A549 treated with AZD9567 at 1 μM for 4 hours (cell line): ENCODE measurements around the gene KRT84. TPM values are rescaled to one million over a fixed set of nuclear protein-coding genes. Genes with fewer than 3 reads are reported as not detected.

Experiments used
- total RNA-seq: library from RNA; stranded (reverse); fragments of 200-300 nt; extraction: Qiagen RNA extraction; gene quantifications from 5 replicates; pipeline ENCODE4 v1.2.3, GENCODE V29; 2022; ENCODE audit not compliant: insufficient read depth

KRT84 gene, protein sequence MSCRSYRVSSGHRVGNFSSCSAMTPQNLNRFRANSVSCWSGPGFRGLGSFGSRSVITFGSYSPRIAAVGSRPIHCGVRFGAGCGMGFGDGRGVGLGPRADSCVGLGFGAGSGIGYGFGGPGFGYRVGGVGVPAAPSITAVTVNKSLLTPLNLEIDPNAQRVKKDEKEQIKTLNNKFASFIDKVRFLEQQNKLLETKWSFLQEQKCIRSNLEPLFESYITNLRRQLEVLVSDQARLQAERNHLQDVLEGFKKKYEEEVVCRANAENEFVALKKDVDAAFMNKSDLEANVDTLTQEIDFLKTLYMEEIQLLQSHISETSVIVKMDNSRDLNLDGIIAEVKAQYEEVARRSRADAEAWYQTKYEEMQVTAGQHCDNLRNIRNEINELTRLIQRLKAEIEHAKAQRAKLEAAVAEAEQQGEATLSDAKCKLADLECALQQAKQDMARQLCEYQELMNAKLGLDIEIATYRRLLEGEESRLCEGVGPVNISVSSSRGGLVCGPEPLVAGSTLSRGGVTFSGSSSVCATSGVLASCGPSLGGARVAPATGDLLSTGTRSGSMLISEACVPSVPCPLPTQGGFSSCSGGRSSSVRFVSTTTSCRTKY
- total RNA-seq: not detected in 5 replicates

DNA sequence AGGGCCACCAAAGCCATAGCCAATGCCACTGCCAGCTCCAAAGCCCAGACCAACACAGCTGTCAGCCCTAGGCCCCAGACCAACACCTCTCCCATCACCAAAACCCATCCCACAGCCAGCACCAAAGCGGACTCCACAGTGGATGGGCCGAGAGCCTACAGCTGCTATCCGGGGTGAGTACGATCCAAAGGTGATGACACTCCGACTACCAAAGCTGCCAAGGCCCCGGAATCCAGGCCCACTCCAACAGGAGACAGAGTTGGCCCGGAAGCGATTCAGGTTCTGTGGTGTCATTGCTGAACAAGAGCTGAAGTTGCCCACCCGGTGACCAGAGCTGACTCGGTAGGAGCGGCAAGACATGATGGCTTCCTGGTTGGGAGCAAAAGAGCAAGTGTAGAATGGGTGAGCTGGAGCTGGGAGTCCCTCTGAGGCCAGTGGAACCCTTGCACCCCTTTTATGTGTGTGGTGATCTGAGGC is at the start of gene KRT84:
KRT84 (minus strand) TSS at position 427 of the 477 bp plus-strand sequence; CDS start at position 360, 67 bp downstream.

DNA sequence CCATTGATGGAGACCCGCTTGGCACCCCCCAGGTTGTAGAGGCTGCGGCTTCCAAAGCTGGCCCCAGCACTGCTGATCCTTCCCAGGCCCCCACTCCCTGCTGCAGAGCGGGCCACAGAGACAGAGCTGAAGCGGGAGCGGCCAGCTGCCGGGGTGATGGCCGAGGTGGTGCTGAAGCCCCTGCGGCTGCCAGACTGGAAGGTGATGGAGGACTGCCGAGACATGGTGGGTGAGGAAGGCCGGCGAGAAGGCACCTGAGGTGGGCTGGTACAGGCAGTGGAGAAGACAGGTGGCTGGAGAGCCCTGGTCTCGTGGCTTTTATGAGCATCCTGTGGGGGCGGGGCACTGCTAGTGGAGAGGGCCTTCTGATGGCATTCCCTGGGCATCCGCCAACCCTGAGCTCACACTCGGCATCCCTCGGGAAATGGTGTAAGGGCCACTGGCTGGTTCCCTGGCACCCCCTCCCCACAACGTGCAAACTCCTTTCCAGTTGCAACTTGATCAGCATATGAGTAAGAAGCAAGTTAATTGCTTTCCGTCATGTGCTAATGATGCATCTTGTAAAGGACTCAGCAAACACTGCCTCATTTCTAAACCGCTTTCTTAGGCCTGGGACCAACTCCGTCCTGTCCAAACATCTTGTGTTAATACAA is 48.8 kb upstream of the KRT84 start, which contains the start of gene KRT75:
KRT75 (minus strand) TSS at position 291 of the 653 bp plus-strand sequence; CDS start at position 224, 67 bp downstream.

DNA sequence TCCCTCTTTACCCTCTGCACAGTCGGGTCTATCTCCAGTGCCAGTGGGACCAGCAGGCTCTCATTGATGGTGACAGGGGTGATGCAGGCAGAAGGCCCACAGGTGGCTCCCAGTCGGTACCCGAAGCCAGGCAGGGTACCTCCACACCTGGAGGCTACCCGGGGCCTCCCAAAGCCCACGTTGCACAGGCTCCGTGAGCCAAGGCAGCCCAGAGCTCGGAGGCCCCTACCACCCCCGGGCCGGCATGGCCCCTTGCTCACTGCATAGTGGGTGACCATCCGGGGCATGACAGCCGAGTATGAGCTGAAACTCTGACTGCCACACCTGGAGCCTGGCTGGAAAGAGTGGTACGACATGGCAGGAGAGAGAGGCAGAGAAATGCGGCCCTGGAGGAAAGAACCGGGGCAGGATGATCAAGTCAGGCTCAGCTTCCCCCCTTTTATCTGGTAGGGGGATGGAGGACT is 20.5 kb upstream of the KRT84 start, which contains the start of gene KRT82:
KRT82 (minus strand) TSS at position 414 of the 464 bp plus-strand sequence; CDS start at position 356, 58 bp downstream.

DNA sequence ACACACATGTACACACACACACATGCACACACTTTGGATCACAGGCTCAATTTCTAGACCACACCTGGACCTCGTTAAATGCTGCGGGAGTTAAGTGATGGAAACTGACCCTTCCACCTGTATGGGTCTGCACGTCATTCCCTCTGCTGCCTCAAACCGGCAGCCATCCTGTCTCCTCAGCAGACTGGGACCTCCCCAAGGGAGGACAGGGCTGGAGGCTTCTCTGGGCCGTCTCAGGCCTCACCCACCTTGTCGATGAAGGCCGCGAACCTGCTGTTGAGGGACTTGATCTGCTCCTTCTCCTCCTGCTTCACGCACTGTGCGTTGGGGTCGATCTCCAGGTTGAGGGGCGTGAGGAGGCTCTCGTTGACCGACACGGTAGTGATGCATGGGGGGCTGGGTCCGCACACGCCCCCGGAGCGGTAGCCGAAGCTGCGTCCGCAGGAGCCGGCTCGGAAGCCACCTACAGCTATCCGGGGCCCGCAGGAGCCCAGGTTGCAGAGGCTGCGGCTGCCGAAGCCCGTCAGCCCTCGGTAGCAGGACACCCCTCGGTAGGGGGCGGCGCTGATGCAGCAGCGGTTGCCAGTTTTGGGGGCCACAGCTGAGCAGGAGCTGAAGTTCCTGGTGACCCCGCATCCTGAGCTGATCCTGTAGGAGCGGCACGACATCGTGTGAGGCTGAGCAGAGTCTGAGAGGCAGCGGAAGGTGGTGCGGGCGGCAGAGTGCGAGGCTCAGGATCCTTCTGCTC is 18.5 kb downstream of the KRT84 start, which contains the start of gene KRT85:
KRT85 (minus strand) TSS at position 744 of the 748 bp plus-strand sequence; CDS start at position 668, 76 bp downstream.

Other genes with a start within 250 kb of the KRT84 start
- 31.1 to 42.6 TPM (median 33.5 TPM) in 5 replicates for gene KRT80, start 193.6 kb downstream of the KRT84 start, total RNA-seq
- gene KRT7, start 152.4 kb downstream of the KRT84 start, total RNA-seq: 4,095 to 6,117 TPM (median 5,628 TPM) in 5 replicates
- 29.8 to 51.0 TPM (median 47.4 TPM) in 5 replicates for gene KRT86, start 111.0 kb downstream of the KRT84 start, total RNA-seq
- gene KRT81, start 94.1 kb downstream of the KRT84 start, total RNA-seq: 3,123 to 4,150 TPM (median 3,993 TPM) in 5 replicates
- gene KRT83, start 64.3 kb downstream of the KRT84 start, total RNA-seq: 6.0 to 6.6 TPM (median 6.4 TPM) in 5 replicates
- gene KRT85, start 18.2 kb downstream of the KRT84 start, total RNA-seq: 0.05 TPM in 1 of 5 replicates, not detected in the others
- not detected in 5 replicates for gene KRT82, start 20.7 kb upstream of the KRT84 start, total RNA-seq
- gene KRT75, start 48.7 kb upstream of the KRT84 start, total RNA-seq: 0.07 to 0.20 TPM (median 0.14 TPM) in 4 of 5 replicates, not detected in the other
- 0.03 TPM in 1 of 5 replicates, not detected in the others for gene KRT6B, start 66.5 kb upstream of the KRT84 start, total RNA-seq
- not detected in 5 replicates for gene KRT6C, start 88.2 kb upstream of the KRT84 start, total RNA-seq
- 5.2 to 7.8 TPM (median 6.7 TPM) in 5 replicates for gene KRT6A, start 107.6 kb upstream of the KRT84 start, total RNA-seq
- gene KRT5, start 134.7 kb upstream of the KRT84 start, total RNA-seq: 0.23 to 0.63 TPM (median 0.34 TPM) in 4 of 5 replicates, not detected in the other
- gene KRT71, start 167.5 kb upstream of the KRT84 start, total RNA-seq: not detected in 5 replicates
- gene KRT74, start 188.2 kb upstream of the KRT84 start, total RNA-seq: not detected in 5 replicates
- not detected in 5 replicates for gene KRT72, start 215.8 kb upstream of the KRT84 start, total RNA-seq
- gene KRT73, start 232.9 kb upstream of the KRT84 start, total RNA-seq: not detected in 5 replicates